HG03571 (cell line): ENCODE data around the gene BORCS8.
A peak's percentile ranks its signal among the peaks of the same experiment; 100 is the strongest.
"Not testable (repeated sequence)": the region's sequence is repeated elsewhere in the genome, so short reads cannot be mapped to it uniquely, and the experiment has no call there.

Experiments used
- ATAC-seq: cut with Tn5 transposase; IDR thresholded peaks from one replicate; pipeline ENCODE4 v1.9.1; 2021; ENCODE audit not compliant: unreplicated experiment

BORCS8 gene

DNA sequence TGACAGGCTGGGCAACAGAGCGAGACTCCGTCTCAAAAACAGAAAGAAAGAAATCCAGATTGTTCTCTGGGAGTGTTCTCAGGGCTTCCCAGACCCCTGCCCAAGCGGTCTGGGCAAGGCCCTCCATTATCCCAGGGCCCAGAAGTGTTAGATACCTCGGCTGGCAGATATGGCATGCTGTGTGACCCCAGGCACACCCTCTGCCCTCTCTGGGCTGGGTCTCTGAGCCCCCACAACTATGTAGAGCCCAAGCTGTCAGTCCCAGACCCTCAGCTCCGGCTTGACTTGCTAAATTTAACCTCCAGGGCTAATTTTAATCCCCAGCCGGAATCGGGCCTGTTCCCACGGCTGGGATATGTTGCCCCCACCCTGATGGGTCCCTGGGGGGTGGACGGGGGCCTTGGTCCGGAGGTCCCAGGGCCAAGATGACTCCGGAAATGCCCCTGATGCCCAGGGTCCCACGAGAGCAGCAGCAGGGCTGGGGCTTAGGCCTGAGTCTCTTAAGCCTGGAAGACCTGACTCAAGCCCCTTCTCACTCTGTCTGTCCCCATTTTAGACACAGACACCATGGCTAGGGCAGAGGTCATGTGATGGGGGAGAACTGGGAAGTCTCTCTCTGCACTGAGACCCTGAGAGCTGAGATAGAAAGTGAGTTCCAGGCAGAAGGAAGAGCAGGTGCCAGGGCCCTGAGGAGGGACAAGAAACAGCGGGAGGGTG, 39.1 kb downstream of the BORCS8 start:
- no peak for ATAC-seq

DNA sequence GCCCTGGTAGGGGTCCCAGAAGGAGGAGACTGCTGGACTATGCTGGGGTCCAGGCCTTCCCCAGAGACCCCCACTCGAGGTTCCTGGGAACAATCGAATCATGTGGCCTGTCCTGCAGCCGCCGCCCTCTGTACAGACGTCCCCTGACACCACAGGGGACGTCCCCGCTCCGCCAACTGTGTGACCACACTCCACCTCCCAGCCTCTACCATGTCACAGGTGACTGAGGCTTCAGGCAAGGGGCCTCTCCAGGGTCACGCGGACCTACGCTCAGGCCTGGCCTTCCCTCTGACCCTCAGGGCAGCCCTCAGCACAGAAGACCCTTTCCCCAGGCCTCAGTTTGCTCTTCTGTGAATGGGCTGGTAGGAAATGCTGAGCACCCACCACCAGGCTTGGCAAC, 40.5 kb downstream of the BORCS8 start:
- no peak for ATAC-seq

DNA sequence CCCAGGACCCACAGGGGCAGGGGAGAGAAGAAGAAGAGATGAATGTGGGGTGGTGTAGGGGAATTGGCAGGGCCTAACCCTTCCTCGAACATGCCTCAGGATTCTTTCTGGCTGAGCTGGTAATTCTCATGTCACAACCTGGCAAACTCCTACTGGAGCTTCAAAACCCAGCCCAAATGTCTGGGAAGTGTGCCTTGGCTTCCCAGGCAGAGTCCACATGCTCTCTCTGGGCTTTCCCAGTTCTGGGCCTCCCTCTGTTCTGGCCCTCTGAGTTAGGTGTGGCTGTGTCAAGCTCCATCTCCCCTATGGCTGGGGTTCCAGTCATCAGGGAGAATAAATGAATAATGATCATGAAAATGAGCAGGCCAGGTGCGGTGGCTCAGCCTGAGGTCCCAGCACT, 42.5 kb downstream of the BORCS8 start:
- ATAC-seq, result no peak

DNA sequence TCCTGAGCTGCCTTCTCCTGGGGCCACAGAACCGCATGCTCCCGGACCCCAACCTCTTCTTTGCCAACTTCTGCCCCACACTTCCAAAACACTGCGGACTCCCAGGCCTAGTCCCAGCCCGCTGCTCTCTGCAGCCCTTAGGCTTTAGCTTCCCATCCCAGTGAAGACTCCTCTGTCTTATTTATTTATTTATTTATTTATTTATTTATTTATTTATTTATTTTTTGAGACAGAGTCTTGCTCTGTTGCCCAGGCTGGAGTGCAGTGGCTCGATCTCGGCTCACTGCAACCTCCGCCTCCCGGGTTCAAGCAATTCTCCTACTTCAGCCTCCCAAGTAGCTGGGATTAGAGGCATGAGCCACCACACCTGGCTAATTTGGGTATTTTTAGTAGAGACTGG, 43.4 kb downstream of the BORCS8 start:
- not testable (repeated sequence) for ATAC-seq

DNA sequence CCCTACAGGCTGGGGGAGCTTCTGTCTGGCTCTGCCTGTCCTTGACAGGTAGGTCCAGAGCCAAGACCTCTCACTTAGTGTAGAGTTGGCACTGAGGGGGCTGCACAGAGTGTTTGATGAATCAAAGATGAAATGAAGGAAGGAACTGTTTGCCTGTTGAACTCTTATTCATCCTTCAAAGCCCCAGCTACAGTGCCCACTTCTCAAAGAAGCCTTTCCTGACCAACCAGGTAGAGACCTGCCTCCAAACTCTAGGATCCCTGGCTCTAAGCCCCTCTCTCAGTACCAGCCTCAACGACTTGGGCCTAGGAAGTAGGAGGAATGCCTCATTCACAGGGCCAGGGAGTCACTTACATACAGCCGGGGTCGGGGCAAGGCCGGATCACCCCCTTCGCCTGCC, 44.6 kb downstream of the BORCS8 start:
- ATAC-seq, result no peak

DNA sequence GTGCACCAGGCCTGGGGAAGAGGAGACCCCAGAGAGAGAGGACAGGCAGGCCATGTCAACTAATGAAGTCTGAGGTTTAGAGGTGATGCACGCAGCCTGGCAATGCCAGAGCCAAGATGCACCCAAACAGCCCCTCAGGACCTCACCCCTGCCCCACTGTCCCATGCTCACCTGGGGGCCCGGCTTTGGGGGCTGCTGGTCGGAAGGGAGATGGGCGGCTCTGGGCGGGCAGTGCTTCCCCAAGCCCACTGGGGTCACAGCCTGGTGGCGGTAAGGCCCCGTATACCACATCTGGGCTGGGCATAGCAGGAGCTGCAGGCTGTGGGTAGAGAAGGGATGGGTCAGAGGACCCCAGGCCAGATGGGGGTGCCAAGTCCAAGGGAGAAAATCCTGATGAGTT, 45.1 kb downstream of the BORCS8 start:
- ATAC-seq, result no peak

DNA sequence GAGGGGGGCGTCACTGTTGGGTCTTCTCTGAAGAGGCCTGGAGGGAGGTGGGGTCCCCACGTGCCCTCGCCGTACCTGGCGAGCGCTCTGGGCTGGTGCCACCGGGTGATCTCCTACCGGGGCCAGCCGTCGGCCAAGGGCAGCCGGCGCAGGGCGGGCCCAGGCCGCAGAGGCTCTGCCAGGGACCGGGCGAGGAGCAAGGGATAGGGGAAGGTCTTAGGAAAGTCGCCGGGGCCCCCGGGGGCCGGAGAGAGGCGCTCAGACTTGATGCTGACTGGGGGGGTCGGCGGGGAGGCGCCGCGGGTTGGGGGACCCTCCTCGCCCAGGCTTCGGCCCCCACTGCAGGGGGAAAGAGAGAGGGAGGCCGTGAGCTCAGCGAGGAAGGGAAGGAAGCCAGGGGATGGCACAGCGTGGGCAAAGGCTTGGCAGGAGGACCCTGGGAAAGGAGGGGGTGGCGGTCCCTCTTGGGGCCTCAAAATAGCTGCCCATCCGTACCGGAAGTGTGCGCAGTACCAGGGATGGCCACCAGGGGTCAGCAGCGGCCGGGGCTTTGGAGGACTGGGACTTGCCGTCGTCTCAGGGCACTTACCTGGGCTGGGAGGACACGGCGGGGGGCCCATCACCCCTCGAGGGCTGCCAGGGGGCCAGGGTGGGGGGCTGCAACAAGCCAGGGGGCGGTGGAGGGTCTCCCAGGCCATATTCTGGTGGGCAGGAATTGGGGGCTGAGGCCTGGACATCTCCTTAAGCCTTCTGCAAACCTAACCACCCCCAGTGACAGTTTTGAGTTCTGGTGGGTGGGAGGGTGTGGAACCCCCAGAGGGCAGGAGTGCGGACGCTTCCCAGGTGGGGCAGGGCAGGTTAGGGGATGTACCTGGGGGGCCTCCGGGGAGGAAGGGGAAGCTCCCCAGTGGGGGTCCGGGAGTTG, 46.0 kb downstream of the BORCS8 start:
- no peak for ATAC-seq

DNA sequence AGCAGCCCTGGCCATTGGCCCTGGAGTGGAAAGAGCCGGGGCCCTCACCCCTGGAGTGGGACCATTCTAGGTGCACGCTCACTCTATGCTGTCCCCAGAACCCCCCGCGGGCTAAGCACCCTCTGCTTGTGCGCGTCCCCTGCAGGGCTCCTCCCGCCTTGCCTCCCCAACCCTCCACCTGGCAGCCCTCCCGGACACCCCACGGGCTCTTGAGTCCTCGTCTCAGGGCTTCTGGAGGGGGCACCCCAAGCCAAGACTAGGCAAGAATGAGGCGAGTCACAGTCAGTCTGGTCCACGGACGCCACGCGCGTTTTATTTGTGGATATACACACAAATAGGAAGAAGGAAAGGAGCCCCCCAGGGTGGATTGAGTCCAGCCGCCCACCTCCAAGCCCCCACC, 46.7 kb downstream of the BORCS8 start:
- ATAC-seq, result no peak

DNA sequence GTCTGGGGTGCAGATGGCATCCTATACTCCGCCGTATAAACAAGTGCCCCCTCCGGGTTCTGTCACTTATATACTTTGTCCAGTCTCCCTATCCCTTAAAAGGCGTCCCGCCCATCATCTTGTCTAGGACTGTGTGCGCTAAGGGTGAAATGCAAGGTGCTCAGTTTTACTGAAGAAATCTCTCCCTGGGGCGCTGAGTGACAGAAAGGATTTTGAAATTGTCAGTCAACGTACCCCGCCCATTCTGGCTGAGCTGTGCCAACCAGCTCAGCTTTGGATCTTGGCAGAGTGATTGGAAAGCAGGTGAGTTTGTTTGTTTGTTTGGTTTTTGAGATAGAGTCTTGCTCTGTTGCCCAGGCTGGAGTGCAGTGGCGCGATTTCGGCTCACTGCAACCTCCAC, 49.6 kb downstream of the BORCS8 start:
- ATAC-seq, result no peak

DNA sequence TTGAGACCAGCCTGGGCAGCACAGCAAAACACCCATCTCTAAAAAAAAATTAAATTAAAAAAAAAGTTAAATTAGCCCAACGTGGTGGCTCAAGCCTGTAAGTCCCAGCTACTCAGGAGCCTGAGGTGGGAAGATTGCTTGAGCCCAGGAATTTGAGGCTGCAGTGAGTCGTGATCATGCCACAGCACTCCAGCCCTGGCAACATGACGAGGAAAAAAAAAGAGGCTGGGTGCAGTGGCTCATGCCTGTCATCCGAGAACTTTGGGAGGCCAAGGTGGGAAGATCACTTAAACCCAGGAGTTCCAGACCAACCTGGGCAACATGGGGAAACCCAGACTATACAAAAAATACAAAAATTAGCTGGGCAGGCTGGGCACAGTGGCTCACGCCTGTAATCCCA, 51.5 kb downstream of the BORCS8 start:
- no peak for ATAC-seq

DNA sequence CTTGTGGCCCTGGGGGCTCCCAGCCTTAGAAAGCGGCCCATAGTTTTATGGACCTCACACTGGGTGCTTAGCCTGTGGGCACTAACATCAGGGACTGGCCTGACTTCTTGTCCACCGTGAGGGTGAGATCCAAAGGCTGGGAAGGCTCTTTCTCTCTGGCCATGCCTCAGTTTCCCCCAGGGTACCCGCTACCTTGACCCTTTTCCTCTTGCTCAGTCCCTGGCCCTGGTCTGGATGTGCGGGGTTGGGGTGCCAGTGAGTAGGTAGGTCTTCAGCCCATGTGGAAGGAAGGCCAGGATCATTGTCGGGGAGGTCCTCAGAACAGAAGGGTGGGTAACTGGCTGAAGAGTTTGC, 52.1 kb downstream of the BORCS8 start:
- ATAC-seq, result no peak

DNA sequence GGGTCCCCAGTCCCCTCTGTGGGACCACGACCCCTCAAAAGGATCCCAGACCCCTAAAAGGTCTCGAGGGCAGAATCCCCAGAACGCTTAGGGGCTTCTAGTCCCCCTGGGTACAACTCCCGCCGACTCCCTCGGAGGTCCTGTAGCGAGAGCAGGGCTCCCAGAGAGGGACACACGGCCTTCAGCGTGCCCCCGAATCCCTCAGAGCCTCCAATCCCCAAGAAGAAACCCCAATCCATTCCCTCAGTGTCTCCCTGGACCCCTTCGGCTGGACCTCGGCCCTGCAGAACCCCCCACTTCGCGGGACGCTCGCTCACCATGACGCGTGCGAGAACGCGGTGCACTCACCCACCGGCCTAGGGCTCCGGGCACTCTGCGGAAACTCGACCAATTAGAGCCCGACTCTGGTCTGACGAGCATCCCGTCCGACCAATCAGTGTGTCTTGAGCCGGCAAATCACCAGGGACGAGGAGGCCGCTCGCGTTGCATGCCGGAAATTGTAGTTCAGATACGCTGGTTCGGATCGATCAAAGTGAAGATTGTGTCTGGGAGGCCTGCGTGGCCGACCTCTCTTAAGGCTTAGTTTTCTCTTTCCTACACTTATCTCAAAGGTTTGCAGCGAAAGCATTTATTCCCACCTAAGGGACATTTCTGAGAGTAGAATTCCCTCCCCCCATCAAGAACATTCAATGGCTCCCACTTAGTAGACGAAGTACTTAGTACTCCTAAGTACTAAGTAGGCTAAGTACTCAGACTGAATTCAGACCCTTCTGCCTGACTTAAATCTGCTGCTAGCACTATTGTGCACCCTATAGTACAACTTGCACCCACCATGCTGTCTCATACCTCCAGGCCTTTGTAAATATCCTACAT, 53.6 kb downstream of the BORCS8 start, which contains the start of gene TMEM161A:
Gene TMEM161A, minus strand, starts transcription at position 370 of the 873 bp plus-strand sequence. Its CDS starts 50 bp downstream, at position 320.
- ATAC-seq, result peak; percentile 96

DNA sequence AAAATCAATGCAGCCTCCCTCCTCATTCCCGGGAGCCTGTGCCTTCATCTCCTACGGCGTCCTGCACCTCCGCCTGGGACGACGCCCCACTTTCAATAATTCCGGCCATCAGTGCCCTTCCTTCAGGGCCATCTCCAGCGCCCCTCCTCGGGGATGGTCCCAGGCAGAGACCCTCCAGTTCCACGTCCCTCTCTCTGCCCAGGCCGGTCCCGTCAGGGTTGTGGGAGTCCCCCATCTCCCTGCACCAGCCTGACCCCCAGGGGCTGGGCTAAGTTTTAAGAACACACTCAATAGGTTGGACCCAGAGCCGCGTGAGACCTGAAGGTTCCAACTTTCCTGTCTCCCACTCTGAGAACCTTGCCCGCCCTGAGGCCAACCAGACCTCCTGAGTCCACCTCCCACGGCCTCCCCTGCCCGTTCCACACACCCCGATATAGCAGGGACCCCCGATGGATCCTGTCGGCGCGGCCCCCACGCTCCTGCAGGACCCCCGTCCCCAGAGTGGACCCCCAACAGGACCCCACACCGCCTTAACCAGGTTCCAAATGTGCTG, 54.3 kb downstream of the BORCS8 start:
- no peak for ATAC-seq

DNA sequence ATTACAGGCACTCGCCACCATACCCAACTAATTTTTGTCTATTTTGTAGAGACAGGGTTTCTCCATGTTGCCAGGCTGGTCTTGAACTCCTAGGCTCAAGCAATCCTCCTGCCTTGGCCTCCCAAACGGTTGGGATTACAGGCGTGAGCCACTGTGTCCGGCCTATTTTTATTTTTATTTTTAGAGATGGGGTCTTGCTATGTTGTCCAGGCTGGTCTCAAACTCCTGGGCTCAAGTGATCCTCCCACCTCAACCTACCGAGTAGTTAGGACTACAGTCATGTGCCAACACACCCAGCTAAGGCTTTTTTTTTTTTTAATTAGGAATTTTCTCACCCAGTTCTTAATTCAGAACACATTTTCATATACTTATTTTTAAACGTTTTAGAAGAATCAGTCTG, 56.2 kb downstream of the BORCS8 start:
- not testable (repeated sequence) for ATAC-seq

DNA sequence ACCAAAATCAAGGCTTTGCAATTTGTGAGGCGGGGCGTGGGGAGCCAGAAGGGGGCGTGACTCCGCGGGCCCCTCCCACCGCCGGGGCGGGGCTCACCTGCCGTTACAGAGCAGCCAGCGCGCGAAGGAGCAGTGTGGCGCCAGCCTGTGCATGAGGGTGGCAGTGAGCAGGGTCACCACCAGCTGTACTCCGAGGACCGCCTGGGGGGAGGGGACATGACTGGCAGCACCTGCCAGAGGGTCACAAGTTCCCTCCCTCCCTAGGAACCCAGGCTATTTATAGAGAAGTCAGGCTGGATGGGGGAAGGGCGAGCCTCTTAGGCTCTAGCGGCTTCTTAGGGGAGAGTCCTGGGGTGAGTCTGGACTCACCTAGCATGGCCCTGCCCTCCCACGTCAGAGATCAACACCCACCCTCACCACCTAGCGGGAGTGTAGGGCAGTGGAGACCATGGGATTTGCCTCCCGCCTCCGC, 57.2 kb downstream of the BORCS8 start:
- no peak for ATAC-seq

DNA sequence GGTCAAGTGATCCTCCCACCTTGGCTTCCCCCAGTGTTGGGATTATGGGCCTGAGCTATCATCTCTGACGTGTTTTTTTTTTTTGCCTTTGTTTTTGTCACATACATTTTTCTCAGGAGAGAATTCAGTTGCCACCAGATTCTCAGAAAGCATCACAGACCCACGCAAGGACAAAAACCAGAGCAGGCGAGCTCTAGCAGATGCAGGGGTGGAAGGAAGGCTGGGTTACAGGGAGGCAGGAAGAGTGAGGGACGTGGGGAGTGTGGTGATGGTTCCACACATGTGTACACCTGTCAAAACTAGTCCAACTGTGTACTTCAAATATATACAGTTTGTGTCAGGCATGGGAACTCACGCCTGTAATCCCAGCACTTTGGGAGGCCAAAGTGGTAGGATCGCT, 58.0 kb downstream of the BORCS8 start:
- no peak for ATAC-seq

DNA sequence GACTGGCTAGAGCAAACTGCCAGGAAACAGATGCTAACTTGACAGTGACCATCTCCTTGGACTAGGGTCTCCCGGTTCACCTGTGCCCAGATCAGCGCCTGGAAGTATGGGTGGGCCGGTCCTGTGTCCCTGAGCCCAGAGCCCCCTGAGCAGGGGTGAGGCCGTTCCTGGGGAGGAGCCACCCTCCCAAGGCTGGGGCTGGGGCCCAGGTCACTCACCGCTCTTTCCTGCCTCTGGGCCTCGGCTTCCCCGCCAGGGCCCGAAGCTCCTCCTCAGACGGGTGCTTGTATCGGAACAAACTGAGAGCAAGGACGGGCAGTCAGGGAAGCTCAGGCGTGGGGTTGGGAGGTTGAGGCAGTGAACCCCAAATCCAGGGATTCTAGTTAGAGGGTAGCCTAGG, 59.0 kb downstream of the BORCS8 start:
- ATAC-seq, result no peak

DNA sequence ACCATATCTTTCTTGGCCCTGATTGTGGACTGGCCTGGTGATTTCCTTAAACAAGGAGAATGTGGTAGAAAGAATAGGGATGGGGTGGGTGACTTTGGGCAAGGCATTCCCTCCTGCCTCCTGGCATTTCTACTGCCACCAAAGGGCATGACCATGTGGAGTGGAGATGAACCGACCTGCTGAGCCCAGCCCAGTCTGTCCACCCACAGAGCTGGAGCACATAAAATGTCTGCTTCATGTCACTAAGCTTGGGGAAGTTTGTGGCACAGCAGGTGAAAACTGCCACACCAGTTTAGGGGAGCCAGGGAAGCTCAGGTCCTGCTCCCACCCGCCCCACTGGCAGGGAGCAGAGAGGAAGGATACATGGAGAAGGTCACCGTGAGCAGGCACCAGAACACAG, 60.0 kb downstream of the BORCS8 start:
- no peak for ATAC-seq
